GM12872 (cell line): Measurements from ENCODE around the gene LRRC28.
A peak's percentile ranks its signal among the peaks of the same experiment; 100 is the strongest.

ENCODE experiments used
- CTCF ChIP-seq: IDR thresholded peaks from 3 replicates; pipeline ENCODE4 v1.5.1; 2011; ENCODE audit warnings: low read depth, mild to moderate bottlenecking, low read length, moderate library complexity; ENCODE audit not compliant: insufficient read depth

LRRC28 gene

GRCh38 chr15:99213187-99213811 lies 38.0 kb upstream of the LRRC28 start:
- TF ChIP-seq CTCF: peak; percentile 79

GRCh38 chr15:99224372-99225214 lies 26.7 kb upstream of the LRRC28 start:
- no peak for TF ChIP-seq CTCF

GRCh38 chr15:99226802-99227201 lies 24.5 kb upstream of the LRRC28 start:
- no peak for TF ChIP-seq CTCF

- TF ChIP-seq CTCF: no peak
These were observed 23.0 kb upstream of the LRRC28 start for GRCh38 chr15:99228120-99228770.

- no peak for TF ChIP-seq CTCF
These were observed 20.4 kb upstream of the LRRC28 start for GRCh38 chr15:99230867-99231266.

GRCh38 chr15:99232740-99233139 lies 18.5 kb upstream of the LRRC28 start:
- TF ChIP-seq CTCF: no peak

GRCh38 chr15:99238849-99239248 lies 12.4 kb upstream of the LRRC28 start:
- TF ChIP-seq CTCF: no peak
